ENCODE measurements around the gene HMGB2. TPM values are rescaled to one million over a fixed set of nuclear protein-coding genes. Genes with fewer than 3 reads are reported as not detected.

Gene HMGB2
- total RNA-seq, 1 experiment from 2014 or later: 183 TPM

DNA sequence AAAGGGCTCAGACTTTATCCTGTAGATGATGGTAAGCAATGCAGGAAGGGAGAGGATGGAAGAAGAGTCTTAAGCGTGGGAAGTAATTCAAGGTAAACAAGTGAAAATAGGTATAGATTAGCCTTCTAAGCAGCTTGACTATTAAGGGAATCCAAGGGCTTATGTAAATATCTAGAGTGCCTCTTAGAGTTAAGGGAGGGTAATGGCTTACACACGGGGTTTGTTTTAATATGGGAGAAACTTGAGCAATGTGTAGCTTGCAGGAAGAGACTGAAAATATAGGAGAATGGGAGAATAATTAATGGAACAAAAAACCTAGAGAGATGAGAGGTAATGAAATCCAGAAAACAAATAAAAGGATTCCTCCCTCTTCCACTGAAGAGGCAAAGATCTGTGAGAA is 23.8 kb upstream of the HMGB2 start:
- Histone ChIP-seq H3K4me1 (ENCODE audit: control insufficient read depth, insufficient read depth, low read length) (no peaks in the 10 kb centered on the region), H3K9me3 (ENCODE audit: control insufficient read depth, insufficient read depth, low read depth, low read length) (no peaks in the 10 kb centered on the region), H3K36me3 (ENCODE audit: control insufficient read depth, insufficient read depth, low read length) (no peaks in the 10 kb centered on the region), H3K27ac (ENCODE audit: low read length) (no peak overlapping the region), H3K4me3 (ENCODE audit: low read depth in 2 of 2, low read length in 2 of 2) (no peak overlapping the region), H3K27me3 (ENCODE audit: control insufficient read depth, insufficient read depth, low read length) (no peaks in the 10 kb centered on the region)
- in situ Hi-C loops (cut with HindIII; ENCODE audit: low pct_unique_long_range_greater_than_20kb, low sequenced_read_pairs): no loop called here
- TF ChIP-seq, protein P1, sequence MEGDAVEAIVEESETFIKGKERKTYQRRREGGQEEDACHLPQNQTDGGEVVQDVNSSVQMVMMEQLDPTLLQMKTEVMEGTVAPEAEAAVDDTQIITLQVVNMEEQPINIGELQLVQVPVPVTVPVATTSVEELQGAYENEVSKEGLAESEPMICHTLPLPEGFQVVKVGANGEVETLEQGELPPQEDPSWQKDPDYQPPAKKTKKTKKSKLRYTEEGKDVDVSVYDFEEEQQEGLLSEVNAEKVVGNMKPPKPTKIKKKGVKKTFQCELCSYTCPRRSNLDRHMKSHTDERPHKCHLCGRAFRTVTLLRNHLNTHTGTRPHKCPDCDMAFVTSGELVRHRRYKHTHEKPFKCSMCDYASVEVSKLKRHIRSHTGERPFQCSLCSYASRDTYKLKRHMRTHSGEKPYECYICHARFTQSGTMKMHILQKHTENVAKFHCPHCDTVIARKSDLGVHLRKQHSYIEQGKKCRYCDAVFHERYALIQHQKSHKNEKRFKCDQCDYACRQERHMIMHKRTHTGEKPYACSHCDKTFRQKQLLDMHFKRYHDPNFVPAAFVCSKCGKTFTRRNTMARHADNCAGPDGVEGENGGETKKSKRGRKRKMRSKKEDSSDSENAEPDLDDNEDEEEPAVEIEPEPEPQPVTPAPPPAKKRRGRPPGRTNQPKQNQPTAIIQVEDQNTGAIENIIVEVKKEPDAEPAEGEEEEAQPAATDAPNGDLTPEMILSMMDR (IDR thresholded peaks at IDR 0.05): no peak
- TF ChIP-seq, protein P2, sequence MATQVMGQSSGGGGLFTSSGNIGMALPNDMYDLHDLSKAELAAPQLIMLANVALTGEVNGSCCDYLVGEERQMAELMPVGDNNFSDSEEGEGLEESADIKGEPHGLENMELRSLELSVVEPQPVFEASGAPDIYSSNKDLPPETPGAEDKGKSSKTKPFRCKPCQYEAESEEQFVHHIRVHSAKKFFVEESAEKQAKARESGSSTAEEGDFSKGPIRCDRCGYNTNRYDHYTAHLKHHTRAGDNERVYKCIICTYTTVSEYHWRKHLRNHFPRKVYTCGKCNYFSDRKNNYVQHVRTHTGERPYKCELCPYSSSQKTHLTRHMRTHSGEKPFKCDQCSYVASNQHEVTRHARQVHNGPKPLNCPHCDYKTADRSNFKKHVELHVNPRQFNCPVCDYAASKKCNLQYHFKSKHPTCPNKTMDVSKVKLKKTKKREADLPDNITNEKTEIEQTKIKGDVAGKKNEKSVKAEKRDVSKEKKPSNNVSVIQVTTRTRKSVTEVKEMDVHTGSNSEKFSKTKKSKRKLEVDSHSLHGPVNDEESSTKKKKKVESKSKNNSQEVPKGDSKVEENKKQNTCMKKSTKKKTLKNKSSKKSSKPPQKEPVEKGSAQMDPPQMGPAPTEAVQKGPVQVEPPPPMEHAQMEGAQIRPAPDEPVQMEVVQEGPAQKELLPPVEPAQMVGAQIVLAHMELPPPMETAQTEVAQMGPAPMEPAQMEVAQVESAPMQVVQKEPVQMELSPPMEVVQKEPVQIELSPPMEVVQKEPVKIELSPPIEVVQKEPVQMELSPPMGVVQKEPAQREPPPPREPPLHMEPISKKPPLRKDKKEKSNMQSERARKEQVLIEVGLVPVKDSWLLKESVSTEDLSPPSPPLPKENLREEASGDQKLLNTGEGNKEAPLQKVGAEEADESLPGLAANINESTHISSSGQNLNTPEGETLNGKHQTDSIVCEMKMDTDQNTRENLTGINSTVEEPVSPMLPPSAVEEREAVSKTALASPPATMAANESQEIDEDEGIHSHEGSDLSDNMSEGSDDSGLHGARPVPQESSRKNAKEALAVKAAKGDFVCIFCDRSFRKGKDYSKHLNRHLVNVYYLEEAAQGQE (IDR thresholded peaks at IDR 0.05; ENCODE audit: insufficient read depth in 1 of 2, low read depth in 2 of 2, low read length in 1 of 2): no peak
- no peak for TF ChIP-seq SIN3A (IDR thresholded peaks at IDR 0.05; ENCODE audit: borderline replicate concordance, insufficient read depth, low read depth, low read length)
- TF ChIP-seq TCF7L2 (IDR thresholded peaks at IDR 0.05; ENCODE audit: low read depth, low read length): no peak
- TF ChIP-seq POLR2AphosphoS5 (IDR thresholded peaks at IDR 0.05; ENCODE audit: low read depth, low read length): no peak
- CTCF ChIA-PET: no interaction called here
- no TSS peak for BruUV-seq (replicated peaks)
- DNase-seq (ENCODE audit: low read depth, low spot score) (no peak), ATAC-seq (no peak)
- POLR2A ChIA-PET: interaction anchor here (0.6 kb wide), 1 partner anchor 13 kb away, joined by 3 read pairs; the partner anchor contains the start of gene SAP30
- intact Hi-C loops (cut with micrococcal nuclease; ENCODE audit: unreplicated experiment): no loop called here

DNA sequence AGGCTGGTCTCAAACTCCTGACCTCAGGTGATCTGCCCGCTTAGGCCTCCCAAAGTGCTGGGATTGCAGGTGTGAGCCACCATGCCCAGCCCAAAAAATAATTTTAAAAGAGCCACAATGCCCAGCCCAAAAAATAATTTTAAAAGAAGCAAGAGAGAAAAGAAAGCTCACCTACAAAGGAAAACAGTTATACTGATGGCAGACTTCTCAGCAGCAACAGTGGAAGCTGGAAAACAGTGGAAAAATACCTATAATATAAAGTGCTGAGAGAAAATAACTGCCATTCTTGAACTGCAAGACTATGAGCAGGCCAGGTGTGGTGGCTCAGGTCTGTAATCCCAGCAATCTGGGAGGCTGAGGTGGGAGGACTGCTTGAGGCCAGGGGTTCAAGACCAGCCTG is 13.3 kb upstream of the HMGB2 start:
- intact Hi-C loops (cut with micrococcal nuclease; ENCODE audit: unreplicated experiment) (no loop called here), in situ Hi-C loops (cut with HindIII; ENCODE audit: low pct_unique_long_range_greater_than_20kb, low sequenced_read_pairs) (no loop called here)
- H3K36me3 ChIP-seq (ENCODE audit: control insufficient read depth, insufficient read depth, low read length): no peaks in the 10 kb centered on the region
- ChIA-PET CTCF (no interaction called here), POLR2A (no interaction called here)
- DNase-seq (ENCODE audit: low read depth, low spot score) (no peak), ATAC-seq (no peak)
- TF ChIP-seq TCF7L2 (IDR thresholded peaks at IDR 0.05; ENCODE audit: low read depth, low read length) (no peak), SIN3A (IDR thresholded peaks at IDR 0.05; ENCODE audit: borderline replicate concordance, insufficient read depth, low read depth, low read length) (no peak), POLR2AphosphoS5 (IDR thresholded peaks at IDR 0.05; ENCODE audit: low read depth, low read length) (no peak)
- TF ChIP-seq, protein P1 (IDR thresholded peaks at IDR 0.05): no peak
- TF ChIP-seq, protein P2 (IDR thresholded peaks at IDR 0.05; ENCODE audit: insufficient read depth in 1 of 2, low read depth in 2 of 2, low read length in 1 of 2): no peak
- no peaks in the 10 kb centered on the region for H3K9me3 ChIP-seq (ENCODE audit: control insufficient read depth, insufficient read depth, low read depth, low read length)
- no peak overlapping the region for H3K27ac ChIP-seq (ENCODE audit: low read length)
- H3K27me3 ChIP-seq (ENCODE audit: control insufficient read depth, insufficient read depth, low read length): no peaks in the 10 kb centered on the region
- no TSS peak for BruUV-seq (replicated peaks)
- no peaks in the 10 kb centered on the region for H3K4me1 ChIP-seq (ENCODE audit: control insufficient read depth, insufficient read depth, low read length)
- H3K4me3 ChIP-seq (ENCODE audit: low read depth in 2 of 2, low read length in 2 of 2): no peak overlapping the region

All from Panc1 (cell line).